ENCODE data around the gene ITPKC.

ITPKC gene

DNA sequence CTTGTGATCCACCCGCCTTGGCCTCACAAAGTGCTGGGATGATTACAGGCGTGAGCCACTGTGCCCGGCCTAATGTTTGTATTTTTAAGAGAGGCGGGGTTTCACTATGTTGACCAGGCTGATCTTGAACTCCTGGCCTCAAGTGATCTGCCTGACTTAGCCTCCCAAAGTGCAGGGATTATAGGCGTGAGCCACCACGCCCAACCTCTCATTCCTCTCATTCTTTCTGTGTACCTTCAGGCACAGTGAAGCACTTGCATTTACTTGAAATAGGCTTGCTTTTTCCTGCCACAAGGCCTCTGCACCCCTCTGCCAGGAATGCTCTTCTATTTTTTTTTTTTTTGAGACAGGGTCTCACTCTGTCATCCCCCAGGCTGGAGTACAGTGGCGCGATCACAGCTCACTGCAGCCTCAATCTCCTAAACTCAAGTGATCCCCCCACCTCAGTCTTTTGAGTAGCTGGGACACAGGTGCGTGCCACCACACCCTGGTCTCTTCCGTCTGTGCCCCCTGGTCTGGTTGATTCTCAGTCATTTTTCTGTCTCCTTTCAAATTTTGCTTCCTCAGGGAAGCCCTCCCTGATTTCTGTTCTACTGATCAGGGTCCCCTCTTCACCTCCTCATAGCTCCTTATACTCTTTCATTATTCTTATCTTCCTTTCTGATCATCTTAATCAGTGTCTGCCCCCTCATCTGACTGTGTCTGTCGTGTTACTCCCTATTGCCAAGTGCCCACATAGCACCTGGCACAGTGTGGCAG, 18.3 kb downstream of the ITPKC start:
- no peak overlapping the region for H3K4me3 ChIP-seq (ENCODE audit: low read length)
- no peak overlapping the region for H3K27ac ChIP-seq (ENCODE audit: low read length)
- peaks cover 55% of the 10 kb centered on the region for H3K36me3 ChIP-seq (ENCODE audit: control insufficient read depth, low read depth, low read length)
- H3K9me3 ChIP-seq (ENCODE audit: control insufficient read depth, low read depth, low read length), result no peaks in the 10 kb centered on the region
- no peaks in the 10 kb centered on the region for H3K27me3 ChIP-seq (ENCODE audit: control insufficient read depth, insufficient read depth, low read length)
- H3K9ac ChIP-seq (ENCODE audit: low read length), result no peak overlapping the region
- no peaks in the 10 kb centered on the region for H3K4me1 ChIP-seq (ENCODE audit: control insufficient read depth, low read depth, low read length)

DNA sequence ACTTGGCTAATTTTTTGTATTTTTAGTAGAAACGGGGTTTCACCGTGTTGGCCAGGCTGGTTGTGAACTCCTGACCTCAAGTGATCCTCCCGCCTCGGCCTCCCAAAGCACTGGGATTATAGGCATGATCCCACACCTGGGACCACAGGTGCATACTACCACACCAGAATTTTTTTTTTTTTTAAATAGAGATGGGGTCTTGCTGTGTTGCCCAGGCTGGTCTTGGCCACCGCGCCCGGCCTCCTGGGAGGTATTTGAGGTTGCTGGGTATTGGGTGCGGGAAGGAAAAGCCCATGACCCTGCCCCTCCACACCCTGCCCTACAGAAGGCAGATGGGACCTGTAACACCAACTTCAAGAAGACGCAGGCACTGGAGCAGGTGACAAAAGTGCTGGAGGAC, 19.7 kb downstream of the ITPKC start:
- Histone ChIP-seq H3K9me3 (ENCODE audit: control insufficient read depth, low read depth, low read length) (no peaks in the 10 kb centered on the region), H3K4me1 (ENCODE audit: control insufficient read depth, low read depth, low read length) (no peaks in the 10 kb centered on the region), H3K36me3 (ENCODE audit: control insufficient read depth, low read depth, low read length) (peaks cover 41% of the 10 kb centered on the region), H3K27me3 (ENCODE audit: control insufficient read depth, insufficient read depth, low read length) (no peaks in the 10 kb centered on the region), H3K9ac (ENCODE audit: low read length) (no peak overlapping the region), H3K27ac (ENCODE audit: low read length) (no peak overlapping the region), H3K4me3 (ENCODE audit: low read length) (no peak overlapping the region)

DNA sequence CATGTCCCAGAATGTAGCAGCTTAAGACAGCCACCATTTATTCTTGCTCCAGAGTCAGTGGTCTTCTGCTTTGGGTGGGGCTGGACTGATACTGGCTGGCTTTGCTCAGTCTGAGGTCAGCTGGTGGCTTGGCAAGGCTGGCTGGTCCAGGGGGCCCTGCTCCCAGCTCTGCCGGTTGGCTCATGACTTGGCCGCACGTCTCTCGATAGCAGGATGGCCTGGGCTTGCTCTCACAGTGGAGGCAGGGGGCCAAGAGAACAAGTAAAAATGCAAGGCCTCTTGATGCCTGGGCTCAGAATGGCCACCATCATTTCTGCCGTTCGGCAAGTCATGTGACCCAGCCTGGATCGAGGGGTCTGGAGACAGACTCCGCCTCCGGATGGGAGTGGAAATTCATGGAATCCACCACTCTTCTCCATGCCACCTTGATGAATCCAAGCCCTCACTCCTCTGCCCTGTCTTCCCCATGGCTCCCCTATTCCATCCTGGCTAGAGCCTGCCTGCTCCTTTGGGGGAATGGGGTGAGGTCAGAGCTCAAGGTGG, 20.3 kb downstream of the ITPKC start:
- Histone ChIP-seq H3K27ac (ENCODE audit: low read length) (no peak overlapping the region), H3K9me3 (ENCODE audit: control insufficient read depth, low read depth, low read length) (no peaks in the 10 kb centered on the region), H3K27me3 (ENCODE audit: control insufficient read depth, insufficient read depth, low read length) (no peaks in the 10 kb centered on the region), H3K36me3 (ENCODE audit: control insufficient read depth, low read depth, low read length) (peaks cover 40% of the 10 kb centered on the region), H3K9ac (ENCODE audit: low read length) (no peak overlapping the region), H3K4me3 (ENCODE audit: low read length) (no peak overlapping the region), H3K4me1 (ENCODE audit: control insufficient read depth, low read depth, low read length) (no peaks in the 10 kb centered on the region)

DNA sequence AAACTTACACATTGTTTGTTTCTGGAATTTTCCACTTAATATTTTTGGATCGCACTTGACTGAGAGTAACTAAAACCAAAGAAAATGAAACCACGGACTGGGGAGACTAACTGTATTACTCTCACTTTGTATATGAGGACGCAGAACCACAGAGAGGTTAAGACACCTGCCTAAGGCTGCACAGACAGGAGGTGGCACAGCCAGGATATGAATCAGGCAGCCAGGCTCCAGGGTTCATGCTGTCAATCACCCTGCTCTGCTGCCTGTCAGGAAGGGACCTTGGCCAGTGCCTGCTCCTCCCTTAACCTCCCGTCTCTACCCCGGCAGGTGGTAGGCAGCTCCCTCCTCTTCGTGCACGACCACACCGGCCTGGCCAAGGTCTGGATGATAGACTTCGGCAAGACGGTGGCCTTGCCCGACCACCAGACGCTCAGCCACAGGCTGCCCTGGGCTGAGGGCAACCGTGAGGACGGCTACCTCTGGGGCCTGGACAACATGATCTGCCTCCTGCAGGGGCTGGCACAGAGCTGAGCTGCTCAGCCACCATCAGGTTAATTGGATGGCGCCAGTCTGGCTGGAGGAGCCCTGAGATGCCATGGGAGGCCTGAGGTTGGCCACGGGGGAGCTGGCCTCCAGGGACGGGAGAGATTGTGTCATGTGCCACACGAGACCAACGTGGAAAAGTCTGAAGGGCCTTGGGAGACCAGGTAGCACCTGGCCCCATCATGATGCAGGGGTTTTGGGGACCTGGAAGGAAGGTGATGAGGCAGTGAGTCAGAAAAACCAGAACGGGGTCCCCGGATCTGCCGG, 22.3 kb downstream of the ITPKC start:
- peaks cover 25% of the 10 kb centered on the region for H3K36me3 ChIP-seq (ENCODE audit: control insufficient read depth, low read depth, low read length)
- no peak overlapping the region for H3K27ac ChIP-seq (ENCODE audit: low read length)
- no peak overlapping the region for H3K4me3 ChIP-seq (ENCODE audit: low read length)
- H3K4me1 ChIP-seq (ENCODE audit: control insufficient read depth, low read depth, low read length), result no peaks in the 10 kb centered on the region
- H3K27me3 ChIP-seq (ENCODE audit: control insufficient read depth, insufficient read depth, low read length), result no peaks in the 10 kb centered on the region
- no peak overlapping the region for H3K9ac ChIP-seq (ENCODE audit: low read length)
- no peaks in the 10 kb centered on the region for H3K9me3 ChIP-seq (ENCODE audit: control insufficient read depth, low read depth, low read length)

DNA sequence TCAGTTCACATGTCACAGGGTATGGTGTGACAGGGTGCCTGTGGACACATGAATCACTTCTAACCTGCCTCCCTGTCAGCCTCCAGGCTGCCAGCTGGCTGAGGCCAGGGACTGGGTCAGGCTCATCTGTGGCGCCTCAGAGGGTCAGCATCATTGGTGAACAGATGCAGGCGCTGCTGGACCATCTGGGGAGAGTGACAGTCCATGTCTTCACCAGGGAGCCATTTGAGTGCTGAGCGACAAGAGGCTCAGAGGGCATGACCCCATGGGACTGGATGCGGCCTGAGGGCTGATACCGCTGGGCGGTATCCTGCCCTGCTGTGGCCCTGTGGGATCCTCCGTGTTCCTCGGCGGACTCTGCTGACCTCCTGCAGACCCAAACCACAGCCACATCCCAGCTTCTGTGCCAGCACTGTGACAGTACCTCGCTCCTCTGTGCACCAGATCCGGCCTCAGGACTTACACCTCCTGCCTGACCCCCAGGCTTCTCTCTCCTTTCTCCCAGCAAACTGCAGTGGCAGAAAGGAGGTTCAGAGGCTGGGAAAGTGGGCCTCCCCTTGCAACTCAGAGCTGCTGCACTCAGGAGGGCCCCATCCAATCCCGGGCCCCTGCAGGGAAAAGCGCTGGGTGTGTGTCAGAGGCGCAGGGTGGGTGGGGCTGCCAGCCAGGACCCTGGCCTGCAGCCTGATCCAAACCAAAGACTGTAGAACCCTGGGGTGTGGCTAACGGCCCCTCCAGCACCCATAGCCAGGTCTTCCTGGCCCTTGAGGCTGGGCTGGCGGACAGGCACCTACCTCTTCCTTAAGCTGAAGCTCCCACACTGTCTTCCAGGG, 23.2 kb downstream of the ITPKC start:
- no peak overlapping the region for H3K9ac ChIP-seq (ENCODE audit: low read length)
- H3K27ac ChIP-seq (ENCODE audit: low read length), result no peak overlapping the region
- H3K9me3 ChIP-seq (ENCODE audit: control insufficient read depth, low read depth, low read length), result no peaks in the 10 kb centered on the region
- H3K4me1 ChIP-seq (ENCODE audit: control insufficient read depth, low read depth, low read length), result peaks cover 4% of the 10 kb centered on the region
- H3K27me3 ChIP-seq (ENCODE audit: control insufficient read depth, insufficient read depth, low read length), result no peaks in the 10 kb centered on the region
- peaks cover 21% of the 10 kb centered on the region for H3K36me3 ChIP-seq (ENCODE audit: control insufficient read depth, low read depth, low read length)
- no peak overlapping the region for H3K4me3 ChIP-seq (ENCODE audit: low read length)

DNA sequence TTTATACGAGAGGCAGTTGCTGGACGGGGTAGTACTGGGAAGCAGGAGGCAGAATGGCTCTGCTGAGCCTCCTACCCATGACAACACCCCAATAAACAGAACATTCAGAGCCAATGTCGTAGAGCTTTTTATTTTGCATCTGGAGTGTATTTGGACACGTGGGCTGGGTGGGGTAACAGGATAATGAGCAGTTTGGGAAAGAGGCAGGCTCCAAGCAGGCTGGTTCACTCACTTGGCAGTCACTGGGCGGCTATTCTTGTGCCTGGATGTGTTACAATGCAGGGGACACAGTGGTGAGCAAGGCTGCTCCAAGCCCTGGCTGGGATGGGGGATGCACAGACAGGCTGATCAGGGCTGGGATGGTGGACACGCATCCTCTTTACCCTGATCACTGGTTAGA, 23.8 kb downstream of the ITPKC start:
- no peak overlapping the region for H3K9ac ChIP-seq (ENCODE audit: low read length)
- peaks cover 6% of the 10 kb centered on the region for H3K4me1 ChIP-seq (ENCODE audit: control insufficient read depth, low read depth, low read length)
- no peak overlapping the region for H3K27ac ChIP-seq (ENCODE audit: low read length)
- no peak overlapping the region for H3K4me3 ChIP-seq (ENCODE audit: low read length)
- H3K9me3 ChIP-seq (ENCODE audit: control insufficient read depth, low read depth, low read length), result no peaks in the 10 kb centered on the region
- H3K36me3 ChIP-seq (ENCODE audit: control insufficient read depth, low read depth, low read length), result peaks cover 17% of the 10 kb centered on the region
- H3K27me3 ChIP-seq (ENCODE audit: control insufficient read depth, insufficient read depth, low read length), result no peaks in the 10 kb centered on the region

DNA sequence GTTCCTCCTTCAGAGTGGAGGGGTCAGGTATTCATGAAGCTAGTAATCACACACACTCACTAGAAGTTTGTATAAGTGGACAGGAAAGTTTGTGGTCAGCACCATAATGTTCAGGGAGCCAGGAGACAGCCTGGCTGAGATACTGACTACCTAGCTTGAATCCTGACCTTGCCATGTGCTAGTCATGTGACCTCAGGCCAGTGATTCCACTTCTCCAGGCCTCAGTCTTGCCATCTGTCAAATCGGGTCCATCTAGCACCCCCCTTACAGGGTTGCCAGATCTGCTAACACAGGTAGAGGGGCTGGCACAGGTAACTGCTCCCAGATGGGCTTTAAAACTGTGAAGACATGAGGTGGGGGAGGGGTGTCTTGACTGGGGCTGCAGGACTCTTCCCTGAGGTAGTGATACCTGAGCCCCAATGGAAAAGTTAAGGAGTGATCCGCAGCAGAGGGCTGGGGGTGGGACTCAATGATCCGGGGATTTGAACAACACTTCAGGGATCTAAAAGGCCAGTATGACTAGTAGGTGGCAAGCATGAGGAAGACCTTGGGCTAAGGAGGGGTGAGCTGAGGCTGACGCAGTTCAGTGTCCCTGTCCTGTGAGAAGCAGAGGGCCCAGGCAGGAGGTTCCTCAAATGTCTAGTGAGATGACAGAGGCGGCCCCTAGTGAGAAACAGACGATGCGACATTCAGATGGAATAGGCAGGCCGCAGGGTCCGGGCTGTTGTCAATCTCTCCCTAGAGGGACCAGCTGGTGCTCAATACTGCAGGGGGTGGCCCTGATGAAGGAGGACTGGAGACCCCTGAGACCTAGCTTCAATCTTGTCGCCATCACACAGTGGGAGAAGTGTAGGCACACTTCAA, 24.8 kb downstream of the ITPKC start:
- Histone ChIP-seq H3K9ac (ENCODE audit: low read length) (no peak overlapping the region), H3K27ac (ENCODE audit: low read length) (no peak overlapping the region), H3K4me1 (ENCODE audit: control insufficient read depth, low read depth, low read length) (peaks cover 6% of the 10 kb centered on the region), H3K36me3 (ENCODE audit: control insufficient read depth, low read depth, low read length) (peaks cover 13% of the 10 kb centered on the region), H3K27me3 (ENCODE audit: control insufficient read depth, insufficient read depth, low read length) (no peaks in the 10 kb centered on the region), H3K9me3 (ENCODE audit: control insufficient read depth, low read depth, low read length) (no peaks in the 10 kb centered on the region), H3K4me3 (ENCODE audit: low read length) (no peak overlapping the region)

DNA sequence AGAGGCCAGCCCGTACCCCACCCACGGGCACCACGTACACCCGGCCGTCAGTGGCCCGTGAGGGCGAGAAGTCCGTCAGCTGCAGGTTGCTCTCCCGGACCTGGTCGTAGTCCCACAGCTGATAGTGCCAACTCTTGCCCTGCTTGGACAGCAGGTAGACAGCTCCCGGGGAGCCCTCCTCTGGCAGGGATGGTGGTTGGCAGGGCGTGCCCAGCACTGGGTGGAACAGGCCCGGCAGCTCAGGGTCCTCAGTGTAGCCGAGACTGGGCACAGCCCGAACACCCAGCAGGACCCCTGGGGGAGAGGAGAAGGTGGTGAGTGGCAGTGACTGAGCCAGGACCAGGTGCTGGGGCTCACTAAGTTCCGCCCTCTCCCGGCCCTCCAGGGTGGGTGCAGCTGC, 25.6 kb downstream of the ITPKC start:
- peaks cover 6% of the 10 kb centered on the region for H3K36me3 ChIP-seq (ENCODE audit: control insufficient read depth, low read depth, low read length)
- no peak overlapping the region for H3K27ac ChIP-seq (ENCODE audit: low read length)
- peaks cover 6% of the 10 kb centered on the region for H3K4me1 ChIP-seq (ENCODE audit: control insufficient read depth, low read depth, low read length)
- no peak overlapping the region for H3K9ac ChIP-seq (ENCODE audit: low read length)
- no peaks in the 10 kb centered on the region for H3K27me3 ChIP-seq (ENCODE audit: control insufficient read depth, insufficient read depth, low read length)
- no peak overlapping the region for H3K4me3 ChIP-seq (ENCODE audit: low read length)
- H3K9me3 ChIP-seq (ENCODE audit: control insufficient read depth, low read depth, low read length), result no peaks in the 10 kb centered on the region

DNA sequence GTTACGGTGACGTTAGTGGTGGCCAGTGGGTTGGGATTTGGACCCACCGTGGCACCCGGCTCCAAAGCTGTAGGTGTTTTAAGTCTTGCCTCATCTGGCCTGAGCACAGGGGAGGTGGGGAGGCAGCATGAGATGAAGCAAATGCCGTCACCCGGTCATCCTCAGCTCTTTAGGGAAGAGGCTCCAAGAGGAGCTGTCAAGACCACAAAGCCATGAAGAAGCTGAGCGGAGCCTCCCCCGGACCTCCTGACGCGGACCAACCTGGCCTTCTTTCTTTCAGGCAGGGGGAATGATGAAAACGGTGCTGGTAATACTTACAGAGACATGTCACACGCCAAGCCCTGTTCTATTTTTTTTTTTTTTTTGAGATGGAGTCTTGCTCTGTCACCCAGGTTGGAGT, 26.0 kb downstream of the ITPKC start:
- no peak overlapping the region for H3K27ac ChIP-seq (ENCODE audit: low read length)
- H3K4me1 ChIP-seq (ENCODE audit: control insufficient read depth, low read depth, low read length), result peaks cover 6% of the 10 kb centered on the region
- no peaks in the 10 kb centered on the region for H3K9me3 ChIP-seq (ENCODE audit: control insufficient read depth, low read depth, low read length)
- H3K27me3 ChIP-seq (ENCODE audit: control insufficient read depth, insufficient read depth, low read length), result no peaks in the 10 kb centered on the region
- H3K4me3 ChIP-seq (ENCODE audit: low read length), result no peak overlapping the region
- H3K36me3 ChIP-seq (ENCODE audit: control insufficient read depth, low read depth, low read length), result peaks cover 4% of the 10 kb centered on the region
- H3K9ac ChIP-seq (ENCODE audit: low read length), result no peak overlapping the region

DNA sequence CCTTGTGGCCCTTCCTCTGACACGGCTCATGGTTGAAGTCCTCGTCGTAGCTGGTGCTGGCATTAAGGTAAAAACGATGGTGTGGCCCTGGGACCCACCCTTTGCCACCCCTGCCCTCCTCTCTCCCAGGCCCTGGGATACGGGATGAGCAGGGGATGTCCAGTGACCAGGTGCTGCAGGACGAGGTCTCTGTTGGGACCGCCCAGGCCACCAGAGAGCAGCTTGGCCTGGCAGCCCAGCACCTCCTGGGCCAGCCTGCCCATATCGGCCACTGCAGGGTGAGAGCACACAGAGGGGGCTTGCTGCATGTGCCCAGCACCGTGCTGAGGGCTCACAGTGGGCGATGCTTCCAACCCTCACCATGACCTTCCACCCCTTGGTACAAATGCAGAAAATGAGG, 27.0 kb downstream of the ITPKC start:
- no peak overlapping the region for H3K9ac ChIP-seq (ENCODE audit: low read length)
- no peaks in the 10 kb centered on the region for H3K27me3 ChIP-seq (ENCODE audit: control insufficient read depth, insufficient read depth, low read length)
- no peaks in the 10 kb centered on the region for H3K36me3 ChIP-seq (ENCODE audit: control insufficient read depth, low read depth, low read length)
- peaks cover 6% of the 10 kb centered on the region for H3K4me1 ChIP-seq (ENCODE audit: control insufficient read depth, low read depth, low read length)
- no peak overlapping the region for H3K27ac ChIP-seq (ENCODE audit: low read length)
- H3K4me3 ChIP-seq (ENCODE audit: low read length), result no peak overlapping the region
- no peaks in the 10 kb centered on the region for H3K9me3 ChIP-seq (ENCODE audit: control insufficient read depth, low read depth, low read length)

Data from iPS-18a (cell line).